Measurements from ENCODE around the gene STK33.

The STK33 gene

GRCh38 chr11:8375460-8375859 lies 218.6 kb downstream of the STK33 start:
- DNase-seq (ENCODE audit: low read depth): no peak
- no peak overlapping the region for H3K4me3 ChIP-seq (ENCODE audit: low read depth, low read length)
- no peak for TF ChIP-seq CTCF (IDR thresholded peaks at IDR 0.05; ENCODE audit: control insufficient read depth, extremely low read depth, insufficient read depth)

GRCh38 chr11:8374716-8375115 lies 219.3 kb downstream of the STK33 start:
- TF ChIP-seq CTCF (IDR thresholded peaks at IDR 0.05; ENCODE audit: control insufficient read depth, extremely low read depth, insufficient read depth): no peak
- no peak for DNase-seq (ENCODE audit: low read depth)
- H3K4me3 ChIP-seq (ENCODE audit: low read depth, low read length): no peak overlapping the region

- no peak for TF ChIP-seq CTCF (IDR thresholded peaks at IDR 0.05; ENCODE audit: control insufficient read depth, extremely low read depth, insufficient read depth)
Observed at GRCh38 chr11:8373519-8374432, 220.3 kb downstream of the STK33 start.

GRCh38 chr11:8372641-8373381 lies 221.2 kb downstream of the STK33 start:
- no peak for DNase-seq (ENCODE audit: low read depth)
- no peak for TF ChIP-seq CTCF (IDR thresholded peaks at IDR 0.05; ENCODE audit: control insufficient read depth, extremely low read depth, insufficient read depth)
- no peak overlapping the region for H3K4me3 ChIP-seq (ENCODE audit: low read depth, low read length)

More at GRCh38 chr11:8373519-8374432, 220.3 kb downstream of the STK33 start:
- DNase-seq (ENCODE audit: low read depth): no peak
- no peak overlapping the region for H3K4me3 ChIP-seq (ENCODE audit: low read depth, low read length)

GRCh38 chr11:8371516-8371884 lies 222.5 kb downstream of the STK33 start:
- DNase-seq (ENCODE audit: low read depth): no peak

More at GRCh38 chr11:8371516-8371884, 222.5 kb downstream of the STK33 start:
- no peak for TF ChIP-seq CTCF (IDR thresholded peaks at IDR 0.05; ENCODE audit: control insufficient read depth, extremely low read depth, insufficient read depth)
- no peak overlapping the region for H3K4me3 ChIP-seq (ENCODE audit: low read depth, low read length)

Data from LNCaP clone FGC (cell line).